ENCODE measurements around the gene CDC42. TPM values are rescaled to one million over a fixed set of nuclear protein-coding genes. Genes with fewer than 3 reads are reported as not detected.

The CDC42 gene
- total and polyA plus RNA-seq, 2 of the 4 experiments (the other 2 are of a cell fraction) = 162 to 609 TPM

DNA sequence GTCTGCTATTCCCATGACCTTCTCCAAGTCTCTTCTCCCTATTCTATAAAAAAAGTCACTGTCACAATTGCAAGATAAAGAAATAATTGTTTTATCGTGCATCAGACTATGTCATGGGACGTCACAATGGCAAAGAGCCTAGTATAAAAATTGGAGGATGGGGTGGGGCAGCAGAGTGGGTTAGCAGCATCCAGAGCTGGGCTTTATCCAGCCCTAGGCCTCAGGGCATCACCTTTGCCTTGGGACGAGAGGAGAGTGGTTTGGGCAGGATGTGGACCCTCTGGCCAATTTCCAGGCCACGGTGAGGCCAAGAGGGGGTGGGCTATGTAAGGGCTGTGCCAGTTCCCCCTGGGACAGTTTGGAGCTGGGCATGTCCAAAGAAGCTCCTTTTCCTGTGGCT lies 64.7 kb downstream of the CDC42 start:
- Histone ChIP-seq H4K8ac (ENCODE audit: low read depth in 2 of 2, low read length in 2 of 2) (no peak overlapping the region), H3K79me1 (ENCODE audit: low read depth in 1 of 2, low read length in 2 of 2) (peaks cover 36 to 96% of the 10 kb centered on the region in 2 experiments), H3K56ac (ENCODE audit: extremely low read depth, insufficient read depth, low read length) (no peak overlapping the region), H2BK20ac (ENCODE audit: low read depth, low read length) (no peak overlapping the region), H3K23ac (ENCODE audit: low read depth, low read length) (no peak overlapping the region), H3K9me1 (ENCODE audit: insufficient read depth, low read length) (peaks cover 40% of the 10 kb centered on the region), H3K4ac (ENCODE audit: low read depth, low read length) (no peak overlapping the region), H2AK5ac (ENCODE audit: low read depth, low read length) (no peak overlapping the region), H3K4me2 (ENCODE audit: low read depth, low read length) (no peak overlapping the region), H3K14ac (replicated peaks; ENCODE audit: low read depth, low read length) (no peak overlapping the region), H2BK5ac (ENCODE audit: low read depth, low read length, poor library complexity, severe bottlenecking) (no peak overlapping the region), H3K27me3 (ENCODE audit: control insufficient read depth, insufficient read depth, low read length) (no peaks in the 10 kb centered on the region), H4K91ac (ENCODE audit: insufficient read depth, low read depth, low read length) (no peak overlapping the region), H4K20me1 (ENCODE audit: insufficient read depth, low read length) (peaks cover 90% of the 10 kb centered on the region), H3K4me3 (ENCODE audit: insufficient read depth, low read depth, low read length) (no peak overlapping the region), H3K9ac (ENCODE audit: low read depth, low read length) (no peak overlapping the region), H3K4me1 (ENCODE audit: control insufficient read depth, insufficient read depth, low read length) (peaks cover 17% of the 10 kb centered on the region), H3K36me3 (ENCODE audit: control insufficient read depth, insufficient read depth, low read length) (peaks cover 38% of the 10 kb centered on the region), H3K9me3 (ENCODE audit: control insufficient read depth, insufficient read depth, low read length) (no peaks in the 10 kb centered on the region), H3K18ac (ENCODE audit: low read depth, low read length) (no peak overlapping the region), H2BK15ac (ENCODE audit: low read depth, low read length) (no peak overlapping the region), H2AK9ac (replicated peaks; ENCODE audit: low read depth, low read length, poor library complexity) (no peak overlapping the region), H2BK120ac (ENCODE audit: low read depth, low read length) (no peak overlapping the region), H4K5ac (ENCODE audit: low read depth, low read length) (no peak overlapping the region), H2AFZ (replicated peaks; ENCODE audit: low read length, poor library complexity) (no peak overlapping the region), H3K27ac (ENCODE audit: insufficient read depth, low read length) (no peak overlapping the region)
- BruUV-seq (replicated peaks) = no TSS peak
- TF ChIP-seq FOS (IDR thresholded peaks at IDR 0.05; ENCODE audit: low read depth, low read length) = no peak
- TF ChIP-seq POLR2A (IDR thresholded peaks at IDR 0.05; ENCODE audit: low read depth, low read length) = no peak
- TF ChIP-seq, protein P1, sequence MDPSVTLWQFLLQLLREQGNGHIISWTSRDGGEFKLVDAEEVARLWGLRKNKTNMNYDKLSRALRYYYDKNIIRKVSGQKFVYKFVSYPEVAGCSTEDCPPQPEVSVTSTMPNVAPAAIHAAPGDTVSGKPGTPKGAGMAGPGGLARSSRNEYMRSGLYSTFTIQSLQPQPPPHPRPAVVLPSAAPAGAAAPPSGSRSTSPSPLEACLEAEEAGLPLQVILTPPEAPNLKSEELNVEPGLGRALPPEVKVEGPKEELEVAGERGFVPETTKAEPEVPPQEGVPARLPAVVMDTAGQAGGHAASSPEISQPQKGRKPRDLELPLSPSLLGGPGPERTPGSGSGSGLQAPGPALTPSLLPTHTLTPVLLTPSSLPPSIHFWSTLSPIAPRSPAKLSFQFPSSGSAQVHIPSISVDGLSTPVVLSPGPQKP (IDR thresholded peaks at IDR 0.05; ENCODE audit: borderline replicate concordance, low read depth, low read length) = no peak
- TF ChIP-seq RAD21 (IDR thresholded peaks at IDR 0.05; ENCODE audit: low read length) = no peak
- no peak for TF ChIP-seq MXI1 (IDR thresholded peaks at IDR 0.05; ENCODE audit: borderline replicate concordance, low read depth, low read length)
- TF ChIP-seq MAZ (IDR thresholded peaks at IDR 0.05; ENCODE audit: borderline replicate concordance, low read depth, low read length) = no peak
- no peak for TF ChIP-seq MAFK (IDR thresholded peaks at IDR 0.05; ENCODE audit: low read depth, low read length)
- no peak for TF ChIP-seq CEBPB (IDR thresholded peaks at IDR 0.05; ENCODE audit: low read depth, low read length)
- no peak for TF ChIP-seq RCOR1 (IDR thresholded peaks at IDR 0.05; ENCODE audit: insufficient replicate concordance, low read length)
- no peak for TF ChIP-seq NFE2L2 (IDR thresholded peaks at IDR 0.05; ENCODE audit: low read depth, low read length)
- TF ChIP-seq, protein P2, sequence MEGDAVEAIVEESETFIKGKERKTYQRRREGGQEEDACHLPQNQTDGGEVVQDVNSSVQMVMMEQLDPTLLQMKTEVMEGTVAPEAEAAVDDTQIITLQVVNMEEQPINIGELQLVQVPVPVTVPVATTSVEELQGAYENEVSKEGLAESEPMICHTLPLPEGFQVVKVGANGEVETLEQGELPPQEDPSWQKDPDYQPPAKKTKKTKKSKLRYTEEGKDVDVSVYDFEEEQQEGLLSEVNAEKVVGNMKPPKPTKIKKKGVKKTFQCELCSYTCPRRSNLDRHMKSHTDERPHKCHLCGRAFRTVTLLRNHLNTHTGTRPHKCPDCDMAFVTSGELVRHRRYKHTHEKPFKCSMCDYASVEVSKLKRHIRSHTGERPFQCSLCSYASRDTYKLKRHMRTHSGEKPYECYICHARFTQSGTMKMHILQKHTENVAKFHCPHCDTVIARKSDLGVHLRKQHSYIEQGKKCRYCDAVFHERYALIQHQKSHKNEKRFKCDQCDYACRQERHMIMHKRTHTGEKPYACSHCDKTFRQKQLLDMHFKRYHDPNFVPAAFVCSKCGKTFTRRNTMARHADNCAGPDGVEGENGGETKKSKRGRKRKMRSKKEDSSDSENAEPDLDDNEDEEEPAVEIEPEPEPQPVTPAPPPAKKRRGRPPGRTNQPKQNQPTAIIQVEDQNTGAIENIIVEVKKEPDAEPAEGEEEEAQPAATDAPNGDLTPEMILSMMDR (conservative IDR thresholded peaks at IDR 0.05; ENCODE audit: low read depth, low read length) = no peak
- no peak for TF ChIP-seq SMC3 (IDR thresholded peaks at IDR 0.05; ENCODE audit: low read depth, low read length)
- no peak for TF ChIP-seq BHLHE40 (IDR thresholded peaks at IDR 0.05; ENCODE audit: low read depth, low read length)
- TF ChIP-seq CHD1 (IDR thresholded peaks at IDR 0.05; ENCODE audit: low read depth, low read length) = no peak
- TF ChIP-seq, protein P3, sequence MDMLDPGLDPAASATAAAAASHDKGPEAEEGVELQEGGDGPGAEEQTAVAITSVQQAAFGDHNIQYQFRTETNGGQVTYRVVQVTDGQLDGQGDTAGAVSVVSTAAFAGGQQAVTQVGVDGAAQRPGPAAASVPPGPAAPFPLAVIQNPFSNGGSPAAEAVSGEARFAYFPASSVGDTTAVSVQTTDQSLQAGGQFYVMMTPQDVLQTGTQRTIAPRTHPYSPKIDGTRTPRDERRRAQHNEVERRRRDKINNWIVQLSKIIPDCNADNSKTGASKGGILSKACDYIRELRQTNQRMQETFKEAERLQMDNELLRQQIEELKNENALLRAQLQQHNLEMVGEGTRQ (IDR thresholded peaks at IDR 0.05; ENCODE audit: low read depth, low read length) = no peak
- TF ChIP-seq RFX5 (IDR thresholded peaks at IDR 0.05; ENCODE audit: low read depth, low read length) = no peak
- ChIA-PET POLR2A (ENCODE audit: unreplicated experiment) (no interaction called here), CTCF (interaction anchor here (0.6 kb wide), 1 partner anchor 414 kb away, joined by 8 read pairs; no protein-coding TSS in a partner anchor)
- intact Hi-C loops (cut with micrococcal nuclease) (no loop called here), in situ Hi-C loops (cut with MboI; ENCODE audit: low sequenced_read_pairs) (loop anchor here (10.0 kb wide), 1 partner anchor 158 kb away; no protein-coding TSS in a partner anchor), dilution Hi-C loops (cut with HindIII; ENCODE audit: low sequenced_read_pairs, unreplicated experiment) (no loop called here)
- no peak for ATAC-seq (ENCODE audit: low read depth)
- no CpG with 5 or more reads among the region's 4 CpGs for WGBS, 2 experiments (ENCODE audit: extremely low coverage in 2 of 2, insufficient read length in 1 of 2)
- no peak for DNase-seq

All from IMR-90 (cell line).